ENCODE results near the gene GPRC5A.

GRCh38 chr12:12887471-12887870 lies 3.9 kb upstream of the GPRC5A start:
- TF ChIP-seq, protein P1, sequence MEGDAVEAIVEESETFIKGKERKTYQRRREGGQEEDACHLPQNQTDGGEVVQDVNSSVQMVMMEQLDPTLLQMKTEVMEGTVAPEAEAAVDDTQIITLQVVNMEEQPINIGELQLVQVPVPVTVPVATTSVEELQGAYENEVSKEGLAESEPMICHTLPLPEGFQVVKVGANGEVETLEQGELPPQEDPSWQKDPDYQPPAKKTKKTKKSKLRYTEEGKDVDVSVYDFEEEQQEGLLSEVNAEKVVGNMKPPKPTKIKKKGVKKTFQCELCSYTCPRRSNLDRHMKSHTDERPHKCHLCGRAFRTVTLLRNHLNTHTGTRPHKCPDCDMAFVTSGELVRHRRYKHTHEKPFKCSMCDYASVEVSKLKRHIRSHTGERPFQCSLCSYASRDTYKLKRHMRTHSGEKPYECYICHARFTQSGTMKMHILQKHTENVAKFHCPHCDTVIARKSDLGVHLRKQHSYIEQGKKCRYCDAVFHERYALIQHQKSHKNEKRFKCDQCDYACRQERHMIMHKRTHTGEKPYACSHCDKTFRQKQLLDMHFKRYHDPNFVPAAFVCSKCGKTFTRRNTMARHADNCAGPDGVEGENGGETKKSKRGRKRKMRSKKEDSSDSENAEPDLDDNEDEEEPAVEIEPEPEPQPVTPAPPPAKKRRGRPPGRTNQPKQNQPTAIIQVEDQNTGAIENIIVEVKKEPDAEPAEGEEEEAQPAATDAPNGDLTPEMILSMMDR (IDR thresholded peaks at IDR 0.05; ENCODE audit: extremely low read depth in 1 of 2, insufficient read depth in 1 of 2, low read depth in 1 of 2, low read length in 2 of 2) = no peak
- TF ChIP-seq POLR2A (IDR thresholded peaks at IDR 0.05; ENCODE audit: low read depth, low read length) (no peak), POLR2AphosphoS5 (IDR thresholded peaks at IDR 0.05; ENCODE audit: insufficient read depth, low read depth, low read length) (no peak), MAX (IDR thresholded peaks at IDR 0.05; ENCODE audit: insufficient read depth, insufficient read length) (no peak)
